GM12878 (cell line): Measurements from ENCODE around the gene SLC13A3. TPM values are rescaled to one million over a fixed set of nuclear protein-coding genes. Genes with fewer than 3 reads are reported as not detected.

Source experiments
- ATAC-seq: fragments of 200-7000 bp; cut with Tn5 transposase; 3 replicates; pipeline ENCODE4 v1.9.1; 2020; ENCODE audit warnings: mild to moderate bottlenecking, moderate library complexity
- BruUV-seq: library from RNA; stranded (reverse); fragments of 400-500 nt; replicated peaks from 2 replicates; lab custom pipeline; 2021; lab: Mats Ljungman, UMichigan
- CTCF ChIA-PET: fragments of 300-600 bp; sonication (Branson Sonifier 250); formaldehyde crosslinking; extraction: SDS; loops from one replicate; lab custom pipeline; 2021; ENCODE audit warnings: inconsistent platforms; lab: Yijun Ruan, JAX
- POLR2A ChIA-PET: fragments of 350-600 bp; formaldehyde crosslinking; extraction: SDS; loops from one replicate; lab custom pipeline; 2021; ENCODE audit warnings: inconsistent platforms; lab: Charles Lee
- RAD21 ChIA-PET: fragments of 300-600 bp; sonication (Branson Sonifier 250); formaldehyde crosslinking; loops from one replicate; lab custom pipeline; 2023; ENCODE audit warnings: antibody characterized with exemption; ENCODE audit not compliant: unreplicated experiment; lab: Charles Lee
- SMC1A ChIA-PET: fragments of 300-600 bp; sonication (Branson Sonifier 250); formaldehyde crosslinking; loops from one replicate; lab custom pipeline; 2023; ENCODE audit not compliant: unreplicated experiment, uncharacterized antibody; lab: Charles Lee
- DNase-seq: peaks from one replicate; pipeline ENCODE4 v3.0.0-alpha.2; 2011; ENCODE audit warnings: low read depth, low spot score
- FAIRE-seq: peaks from 3 replicates; lab custom pipeline; 2011; peaks lifted over from hg19 to GRCh38; lab: Jason Lieb, UNC
- H2AFZ ChIP-seq: 2 replicates; pipeline ENCODE4 v1.6.0; 2011; ENCODE audit warnings: low read depth, low read length, control low read depth; ENCODE audit not compliant: control insufficient read depth
- H3K27ac ChIP-seq: 2 replicates; pipeline ENCODE4 v1.5.1; 2011; ENCODE audit warnings: control low read depth; ENCODE audit not compliant: control insufficient read depth, insufficient read depth
- H3K27me3 ChIP-seq, 2 experiments: replicated peaks in 1 of 2; 2 replicates each; pipeline versions ENCODE4 v1.6.0 to v1.6.1; 2011; ENCODE audit warnings: low read length in 1 of 2; ENCODE audit not compliant: control insufficient read depth in 2 of 2, insufficient read depth in 2 of 2
- H3K36me3 ChIP-seq, 2 experiments: 2 replicates each; pipeline ENCODE4 v1.5.1; 2011; ENCODE audit warnings: low read length in 1 of 2; ENCODE audit not compliant: control insufficient read depth in 2 of 2, insufficient read depth in 2 of 2
- H3K4me1 ChIP-seq: 2 replicates; pipeline ENCODE4 v1.6.1; 2011; ENCODE audit warnings: mild to moderate bottlenecking, low read length, moderate library complexity, mixed read lengths; ENCODE audit not compliant: control insufficient read depth, insufficient read depth
- H3K4me2 ChIP-seq: 2 replicates; pipeline ENCODE4 v1.6.0; 2011; ENCODE audit warnings: control low read depth; ENCODE audit not compliant: control insufficient read depth, insufficient read depth
- H3K4me3 ChIP-seq: fragments of 200-600 bp; sonication (generic); 2 replicates; pipeline ENCODE4 v1.5.1; 2016
- H3K79me2 ChIP-seq: 2 replicates; pipeline ENCODE4 v1.6.0; 2011; ENCODE audit warnings: low read length; ENCODE audit not compliant: control insufficient read depth, insufficient read depth
- H3K9ac ChIP-seq: 2 replicates; pipeline ENCODE4 v1.8.0; 2011; ENCODE audit warnings: low read length, control low read depth, mixed read lengths; ENCODE audit not compliant: control insufficient read depth, insufficient read depth
- H3K9me3 ChIP-seq: replicated peaks from 3 replicates; pipeline ENCODE4 v1.5.1; 2011; ENCODE audit warnings: mild to moderate bottlenecking, low read length; ENCODE audit not compliant: control insufficient read depth, insufficient read depth
- H4K20me1 ChIP-seq: 2 replicates; pipeline ENCODE4 v1.6.0; 2011; ENCODE audit not compliant: control insufficient read depth, insufficient read depth
- ASH2L ChIP-seq: fragments of 300-600, 200-600 bp; sonication (generic); IDR thresholded peaks from 2 replicates; pipeline ENCODE4 v1.6.1; 2017; ENCODE audit warnings: low read depth, mild to moderate bottlenecking, borderline replicate concordance
- BHLHE40 ChIP-seq, 2 experiments: fragments of 450-650 bp in 1 of 2; IDR thresholded peaks; 2 replicates each; pipeline ENCODE4 v1.6.1; 2011 to 2017; ENCODE audit warnings: low read depth in 2 of 2, borderline replicate concordance in 1 of 2, improper control_type of control experiment in 1 of 2, low read length in 1 of 2, mild to moderate bottlenecking in 1 of 2
- EGR1 ChIP-seq, 2 experiments: IDR thresholded peaks; 1 replicate in 1 of 2; 2 replicates in 1 of 2; pipeline ENCODE4 v1.6.1; 2011 to 2012; ENCODE audit warnings: low read depth in 2 of 2, low read length in 2 of 2, borderline replicate concordance in 1 of 2, mild to moderate bottlenecking in 1 of 2, moderate library complexity in 1 of 2
- NFYA ChIP-seq: IDR thresholded peaks from 2 replicates; pipeline ENCODE4 v1.6.1; 2011; ENCODE audit warnings: low read depth, mild to moderate bottlenecking, low read length, improper control_type of control experiment, borderline replicate concordance
- PAX8 ChIP-seq: fragments of 450-650 bp; IDR thresholded peaks from 2 replicates; pipeline ENCODE4 v1.6.1; 2017; ENCODE audit warnings: mild to moderate bottlenecking, moderate library complexity
- TCF7 ChIP-seq: IDR thresholded peaks from 2 replicates; pipeline ENCODE4 v1.6.1; 2014; ENCODE audit warnings: antibody characterized with exemption, borderline replicate concordance
- ZNF207 ChIP-seq: fragments of 450-650 bp; IDR thresholded peaks from 2 replicates; pipeline ENCODE4 v1.6.1; 2014; ENCODE audit warnings: antibody characterized with exemption, mild to moderate bottlenecking, borderline replicate concordance
- WGBS: methylation state at CpG from one replicate; pipeline ENCODE4 v1.1.6; 2016; ENCODE audit warnings: low lambda C conversion rate; ENCODE audit not compliant: insufficient replicate concordance, insufficient coverage; ENCODE audit errors: missing lambda C conversion rate; 5-methylcytosine and 5-hydroxymethylcytosine counted together
- in situ Hi-C: fragments of 300-500 bp; cut with MboI; formaldehyde crosslinking; loops from 9 replicates; pipeline ENCODE4 v1.14.3; 2018; ENCODE audit warnings: mixed read lengths
- intact Hi-C: fragments of 100-400 bp; cut with micrococcal nuclease; formaldehyde crosslinking; loops from one replicate; pipeline ENCODE4 v1.14.2; 2022; ENCODE audit not compliant: unreplicated experiment
- polyA plus RNA-seq, 11 experiments: library from polyadenylated mRNA; depleted of rRNA in 4 of 11; unstranded in 6 of 11; stranded (reverse) in 5 of 11; fragments of >200 nt; fragmentation: Nextera tagmentation in 4 of 11; fragmentation: Illumina TruSeq in 1 of 11; extraction: Ambion mirVana in 4 of 11; extraction: Trizol in 1 of 11; gene quantifications; 1 replicate in 1 of 11; 2 replicates in 10 of 11; pipeline versions ENCODE4 v1.2.1 to v1.2.3, GENCODE V29; 2011 to 2016; ENCODE audit warnings: inconsistent platforms in 2 of 11, missing spikeins in 2 of 11, low read depth in 1 of 11
- total RNA-seq, 4 experiments: library from RNA; depleted of rRNA in 3 of 4; stranded (reverse); fragments of >200 nt in 3 of 4; fragmentation: Illumina TruSeq in 1 of 4; extraction: Trizol in 1 of 4; gene quantifications; 2 replicates each; pipeline versions ENCODE4 v1.2.1 to v1.2.3, GENCODE V29; 2013 to 2021
- TF ChIP-seq, protein P1 (sequence below): IDR thresholded peaks from 2 replicates; pipeline ENCODE4 v1.6.1; 2011; ENCODE audit warnings: low read depth, low read length, improper control_type of control experiment, borderline replicate concordance
- TF ChIP-seq, protein P2 (sequence below): IDR thresholded peaks from 2 replicates; pipeline ENCODE4 v1.6.1; 2012; ENCODE audit warnings: low read depth, low read length, improper control_type of control experiment
- TF ChIP-seq, protein P3 (sequence below): IDR thresholded peaks from 2 replicates; pipeline ENCODE4 v1.6.1; 2011; ENCODE audit warnings: borderline replicate concordance, low read depth, mild to moderate bottlenecking, moderate library complexity, mixed read lengths, low read length; ENCODE audit not compliant: insufficient read depth; ENCODE audit errors: extremely low read length

SLC13A3 gene
- total and polyA plus RNA-seq, 10 of the 15 experiments (the other 5 are each of a cell fraction or from before 2014, with no cell fraction given), result 0.03 to 0.76 (median 0.07) TPM; not detected in 4

DNA sequence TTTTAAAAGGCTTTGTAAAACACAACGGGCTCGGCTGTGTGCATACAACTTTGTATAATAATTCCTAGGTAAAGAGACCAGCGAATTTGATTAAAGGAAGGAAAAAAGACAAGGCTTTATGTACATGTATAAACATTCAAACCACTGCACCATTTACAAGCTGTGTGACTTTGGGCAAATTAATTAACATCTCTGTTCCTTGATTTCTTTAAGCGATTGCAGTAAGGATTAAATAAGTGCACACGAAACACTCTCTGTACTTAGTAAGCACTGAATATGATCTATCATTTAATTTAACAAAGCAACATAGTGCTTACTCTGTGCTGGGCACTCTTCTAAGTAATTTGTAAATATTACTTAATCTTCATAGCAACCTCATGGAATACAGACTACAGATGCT, 81.3 kb downstream of the SLC13A3 start:
- Histone ChIP-seq H4K20me1 (no peaks in the 10 kb centered on the region), H3K4me2 (no peak overlapping the region), H3K27ac (no peak overlapping the region), H3K79me2 (no peaks in the 10 kb centered on the region), H3K4me3 (no peak overlapping the region), H3K9ac (no peak overlapping the region), H3K4me1 (no peaks in the 10 kb centered on the region), H2AFZ (no peak overlapping the region), H3K36me3 (no peaks in the 10 kb centered on the region), H3K9me3 (no peaks in the 10 kb centered on the region), H3K27me3 (no peaks in the 10 kb centered on the region)
- TF ChIP-seq ZNF207 (no peak), BHLHE40 (IDR thresholded peaks at IDR 0.05; ENCODE audit: borderline replicate concordance in 1 of 2, low read depth in 2 of 2, low read length in 1 of 2) (no peak), ASH2L (no peak), EGR1 (IDR thresholded peaks at IDR 0.05; ENCODE audit: borderline replicate concordance in 1 of 2, low read depth in 2 of 2, low read length in 2 of 2) (no peak), TCF7 (no peak), PAX8 (no peak), NFYA (no peak)
- TF ChIP-seq, protein P1, sequence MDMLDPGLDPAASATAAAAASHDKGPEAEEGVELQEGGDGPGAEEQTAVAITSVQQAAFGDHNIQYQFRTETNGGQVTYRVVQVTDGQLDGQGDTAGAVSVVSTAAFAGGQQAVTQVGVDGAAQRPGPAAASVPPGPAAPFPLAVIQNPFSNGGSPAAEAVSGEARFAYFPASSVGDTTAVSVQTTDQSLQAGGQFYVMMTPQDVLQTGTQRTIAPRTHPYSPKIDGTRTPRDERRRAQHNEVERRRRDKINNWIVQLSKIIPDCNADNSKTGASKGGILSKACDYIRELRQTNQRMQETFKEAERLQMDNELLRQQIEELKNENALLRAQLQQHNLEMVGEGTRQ, result no peak
- TF ChIP-seq, protein P2, sequence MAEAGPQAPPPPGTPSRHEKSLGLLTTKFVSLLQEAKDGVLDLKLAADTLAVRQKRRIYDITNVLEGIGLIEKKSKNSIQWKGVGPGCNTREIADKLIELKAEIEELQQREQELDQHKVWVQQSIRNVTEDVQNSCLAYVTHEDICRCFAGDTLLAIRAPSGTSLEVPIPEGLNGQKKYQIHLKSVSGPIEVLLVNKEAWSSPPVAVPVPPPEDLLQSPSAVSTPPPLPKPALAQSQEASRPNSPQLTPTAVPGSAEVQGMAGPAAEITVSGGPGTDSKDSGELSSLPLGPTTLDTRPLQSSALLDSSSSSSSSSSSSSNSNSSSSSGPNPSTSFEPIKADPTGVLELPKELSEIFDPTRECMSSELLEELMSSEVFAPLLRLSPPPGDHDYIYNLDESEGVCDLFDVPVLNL, result no peak
- TF ChIP-seq, protein P3, sequence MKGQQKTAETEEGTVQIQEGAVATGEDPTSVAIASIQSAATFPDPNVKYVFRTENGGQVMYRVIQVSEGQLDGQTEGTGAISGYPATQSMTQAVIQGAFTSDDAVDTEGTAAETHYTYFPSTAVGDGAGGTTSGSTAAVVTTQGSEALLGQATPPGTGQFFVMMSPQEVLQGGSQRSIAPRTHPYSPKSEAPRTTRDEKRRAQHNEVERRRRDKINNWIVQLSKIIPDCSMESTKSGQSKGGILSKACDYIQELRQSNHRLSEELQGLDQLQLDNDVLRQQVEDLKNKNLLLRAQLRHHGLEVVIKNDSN, result no peak
- FAIRE-seq (no peak), DNase-seq (no peak), ATAC-seq (no peak)
- CTCF ChIA-PET, result no interaction called here
- intact Hi-C loops (no loop called here), in situ Hi-C loops (no loop called here)
- WGBS, result 19% methylated on average over 5 of the region's 5 CpGs
- RAD21 ChIA-PET, result interaction anchor here (2.6 kb wide), 1 partner anchor 25 kb away, joined by 7 read pairs; no protein-coding TSS in a partner anchor
- no TSS peak for BruUV-seq
- POLR2A ChIA-PET, result no interaction called here
- SMC1A ChIA-PET, result interaction anchor here (3.4 kb wide), 1 partner anchor 12 kb away, joined by 10 read pairs; no protein-coding TSS in a partner anchor
